Measurements from ENCODE around the gene ADD3.

The ADD3 gene

GRCh38 chr10:110150046-110150445, 142.3 kb downstream of the ADD3 start:
- ATAC-seq (replicated peaks) = no peak
- no peak overlapping the region for H3K4me3 Mint-ChIP-seq
- H3K27me3 Mint-ChIP-seq = peaks cover 34 to 49% of the 10 kb centered on the region in 2 donors

GRCh38 chr10:110150981-110151380, 143.2 kb downstream of the ADD3 start:
- Mint-ChIP-seq H3K4me3 (no peak overlapping the region), H3K36me3 (no peaks in the 10 kb centered on the region), H3K9me3 (no peaks in the 10 kb centered on the region), H3K27ac (no peak overlapping the region), H3K4me1 (peaks cover 35 to 49% of the 10 kb centered on the region in 2 donors), H3K27me3 (peaks cover 34 to 49% of the 10 kb centered on the region in 2 donors)
- no peak for ATAC-seq (replicated peaks)
- no peak for DNase-seq

More at GRCh38 chr10:110150046-110150445, 142.3 kb downstream of the ADD3 start:
- Mint-ChIP-seq H3K4me1 (peaks cover 28 to 41% of the 10 kb centered on the region in 2 donors), H3K9me3 (no peaks in the 10 kb centered on the region), H3K36me3 (no peaks in the 10 kb centered on the region), H3K27ac (no peak overlapping the region)
- no peak for DNase-seq

- Mint-ChIP-seq H3K4me3 (no peak overlapping the region), H3K27me3 (peaks cover 34 to 49% of the 10 kb centered on the region in 2 donors), H3K36me3 (no peaks in the 10 kb centered on the region), H3K9me3 (no peaks in the 10 kb centered on the region), H3K27ac (peak overlapping the region; percentile 10), H3K4me1 (peaks cover 37 to 54% of the 10 kb centered on the region in 2 donors)
- no peak for ATAC-seq (replicated peaks)
- DNase-seq = no peak
Observed at GRCh38 chr10:110151467-110151866, 143.7 kb downstream of the ADD3 start.

- H3K27ac Mint-ChIP-seq = no peak overlapping the region
- no peak overlapping the region for H3K4me3 Mint-ChIP-seq
- H3K4me1 Mint-ChIP-seq = peaks cover 42 to 59% of the 10 kb centered on the region in 2 donors
- H3K36me3 Mint-ChIP-seq = no peaks in the 10 kb centered on the region
- ATAC-seq (replicated peaks) (no peak), DNase-seq (no peak)
- H3K27me3 Mint-ChIP-seq = peaks cover 34 to 49% of the 10 kb centered on the region in 2 donors
- no peaks in the 10 kb centered on the region for H3K9me3 Mint-ChIP-seq
Observed at GRCh38 chr10:110151971-110152370, 144.2 kb downstream of the ADD3 start.

GRCh38 chr10:110153396-110153795, 145.6 kb downstream of the ADD3 start:
- H3K27ac Mint-ChIP-seq = peak overlapping the region; percentile 68

GRCh38 chr10:110156046-110156445, 148.3 kb downstream of the ADD3 start:
- no peak for ATAC-seq (replicated peaks)
- no peak overlapping the region for H3K27ac Mint-ChIP-seq
- peaks cover 22 to 37% of the 10 kb centered on the region in 2 donors for H3K27me3 Mint-ChIP-seq
- H3K4me1 Mint-ChIP-seq = peaks cover 41 to 67% of the 10 kb centered on the region in 2 donors
- DNase-seq = no peak
- H3K36me3 Mint-ChIP-seq = no peaks in the 10 kb centered on the region
- no peaks in the 10 kb centered on the region for H3K9me3 Mint-ChIP-seq
- H3K4me3 Mint-ChIP-seq = no peak overlapping the region

More at GRCh38 chr10:110153396-110153795, 145.6 kb downstream of the ADD3 start:
- ATAC-seq (replicated peaks) (peak; percentile 22 to 47), DNase-seq (no peak)
- peaks cover 27 to 43% of the 10 kb centered on the region in 2 donors for H3K27me3 Mint-ChIP-seq
- H3K4me1 Mint-ChIP-seq = peaks cover 43 to 68% of the 10 kb centered on the region in 2 donors
- no peaks in the 10 kb centered on the region for H3K36me3 Mint-ChIP-seq
- no peak overlapping the region for H3K4me3 Mint-ChIP-seq
- no peaks in the 10 kb centered on the region for H3K9me3 Mint-ChIP-seq

GRCh38 chr10:110158051-110159005, 150.5 kb downstream of the ADD3 start:
- H3K9me3 Mint-ChIP-seq = no peaks in the 10 kb centered on the region
- H3K4me1 Mint-ChIP-seq = peaks cover 28 to 51% of the 10 kb centered on the region in 2 donors
- peaks cover 7 to 26% of the 10 kb centered on the region in 2 donors for H3K27me3 Mint-ChIP-seq
- no peak overlapping the region for H3K27ac Mint-ChIP-seq
- no peaks in the 10 kb centered on the region for H3K36me3 Mint-ChIP-seq
- no peak overlapping the region for H3K4me3 Mint-ChIP-seq
- ATAC-seq (replicated peaks) = no peak
- no peak for DNase-seq

GRCh38 chr10:110160081-110160480, 152.3 kb downstream of the ADD3 start:
- DNase-seq (no peak), ATAC-seq (replicated peaks) (no peak)
- Mint-ChIP-seq H3K4me3 (no peak overlapping the region), H3K27me3 (peaks cover 10 to 33% of the 10 kb centered on the region in 2 donors), H3K36me3 (no peaks in the 10 kb centered on the region), H3K27ac (no peak overlapping the region), H3K4me1 (peaks cover 20 to 38% of the 10 kb centered on the region in 2 donors), H3K9me3 (no peaks in the 10 kb centered on the region)

- no peak for DNase-seq
- Mint-ChIP-seq H3K4me3 (no peak overlapping the region), H3K4me1 (peaks cover 19 to 36% of the 10 kb centered on the region in 2 donors), H3K27me3 (peaks cover 10 to 38% of the 10 kb centered on the region in 2 donors), H3K9me3 (no peaks in the 10 kb centered on the region), H3K36me3 (no peaks in the 10 kb centered on the region), H3K27ac (no peak overlapping the region)
- no peak for ATAC-seq (replicated peaks)
Observed at GRCh38 chr10:110160522-110160921, 152.7 kb downstream of the ADD3 start.

GRCh38 chr10:110162741-110163145, 155.0 kb downstream of the ADD3 start:
- Mint-ChIP-seq H3K9me3 (no peaks in the 10 kb centered on the region), H3K36me3 (peaks cover 0 to 2% of the 10 kb centered on the region in 2 donors), H3K4me3 (no peak overlapping the region), H3K27ac (no peak overlapping the region), H3K27me3 (peaks cover 20 to 50% of the 10 kb centered on the region in 2 donors), H3K4me1 (peaks cover 10 to 25% of the 10 kb centered on the region in 2 donors)
- DNase-seq (no peak), ATAC-seq (replicated peaks) (no peak)

- no peaks in the 10 kb centered on the region for H3K9me3 Mint-ChIP-seq
- no peak overlapping the region for H3K27ac Mint-ChIP-seq
- peaks cover 0 to 2% of the 10 kb centered on the region in 2 donors for H3K36me3 Mint-ChIP-seq
- ATAC-seq (replicated peaks) (no peak), DNase-seq (no peak)
- H3K4me1 Mint-ChIP-seq = peaks cover 15 to 25% of the 10 kb centered on the region in 2 donors
- no peak overlapping the region for H3K4me3 Mint-ChIP-seq
- peaks cover 25 to 55% of the 10 kb centered on the region in 2 donors for H3K27me3 Mint-ChIP-seq
Observed at GRCh38 chr10:110163192-110163773, 155.5 kb downstream of the ADD3 start.

- no peak for DNase-seq
- peaks cover 0 to 2% of the 10 kb centered on the region in 2 donors for H3K36me3 Mint-ChIP-seq
- peaks cover 29 to 57% of the 10 kb centered on the region in 2 donors for H3K27me3 Mint-ChIP-seq
- H3K9me3 Mint-ChIP-seq = no peaks in the 10 kb centered on the region
- H3K4me1 Mint-ChIP-seq = peaks cover 19 to 28% of the 10 kb centered on the region in 2 donors
- no peak for ATAC-seq (replicated peaks)
- no peak overlapping the region for H3K4me3 Mint-ChIP-seq
- H3K27ac Mint-ChIP-seq = no peak overlapping the region
Observed at GRCh38 chr10:110163841-110164240, 156.1 kb downstream of the ADD3 start.

GRCh38 chr10:110165239-110165638, 157.5 kb downstream of the ADD3 start:
- Mint-ChIP-seq H3K4me1 (peaks cover 30 to 42% of the 10 kb centered on the region in 2 donors), H3K27ac (no peak overlapping the region), H3K4me3 (no peak overlapping the region), H3K27me3 (peaks cover 38 to 60% of the 10 kb centered on the region in 2 donors), H3K36me3 (peaks cover 0 to 2% of the 10 kb centered on the region in 2 donors), H3K9me3 (no peaks in the 10 kb centered on the region)
- DNase-seq = no peak
- peak; percentile 20 to 45 for ATAC-seq (replicated peaks)

GRCh38 chr10:110167149-110167548, 159.4 kb downstream of the ADD3 start:
- Mint-ChIP-seq H3K4me3 (no peak overlapping the region), H3K27ac (no peak overlapping the region), H3K4me1 (peaks cover 30 to 51% of the 10 kb centered on the region in 2 donors), H3K27me3 (peaks cover 53 to 71% of the 10 kb centered on the region in 2 donors), H3K9me3 (no peaks in the 10 kb centered on the region), H3K36me3 (peaks cover 0 to 2% of the 10 kb centered on the region in 2 donors)
- ATAC-seq (replicated peaks) (no peak), DNase-seq (no peak)

Measured in stimulated activated naive B cell treated with anti-CD40 and anti-IgM and Interleukin-4, amounts not matched to agents 10 μg/mL and 1 μg/mL and 100 μg/mL, for 72 hours (primary cell).